Stimulated activated CD4-positive, alpha-beta T cell treated with anti-CD3 and anti-CD28 coated beads, TNF-alpha, amount 100 ng/mL, for 24 hours (primary cell): ENCODE results near the gene CIPC.

Source experiments
- DNase-seq, 3 experiments: peaks; one replicate each; pipeline ENCODE4 v3.0.0-alpha.2; 2020; ENCODE audit warnings: low read depth in 3 of 3

Gene CIPC

GRCh38 chr14:77103475-77103874 lies 5.4 kb downstream of the CIPC start:
- no peak for DNase-seq

GRCh38 chr14:77103951-77104350 lies 5.9 kb downstream of the CIPC start:
- DNase-seq = no peak

GRCh38 chr14:77104393-77104792 lies 6.3 kb downstream of the CIPC start:
- DNase-seq = no peak

GRCh38 chr14:77105145-77105939 lies 7.3 kb downstream of the CIPC start:
- DNase-seq = no peak

- DNase-seq = no peak
Observed at GRCh38 chr14:77106666-77107065, 8.6 kb downstream of the CIPC start.

GRCh38 chr14:77107228-77107627 lies 9.2 kb downstream of the CIPC start:
- no peak for DNase-seq

- no peak for DNase-seq
Observed at GRCh38 chr14:77108753-77109152, 10.7 kb downstream of the CIPC start.

GRCh38 chr14:77109656-77110055 lies 11.6 kb downstream of the CIPC start:
- no peak for DNase-seq

GRCh38 chr14:77110286-77110685 lies 12.2 kb downstream of the CIPC start:
- no peak for DNase-seq

GRCh38 chr14:77111021-77111420 lies 13.0 kb downstream of the CIPC start:
- DNase-seq = no peak

GRCh38 chr14:77113644-77114043 lies 15.6 kb downstream of the CIPC start:
- no peak for DNase-seq

GRCh38 chr14:77114609-77115008 lies 16.6 kb downstream of the CIPC start:
- no peak for DNase-seq

- no peak for DNase-seq
Observed at GRCh38 chr14:77116172-77116817, 18.2 kb downstream of the CIPC start.

- no peak for DNase-seq
Observed at GRCh38 chr14:77119851-77120250, 21.8 kb downstream of the CIPC start.

- DNase-seq = no peak
Observed at GRCh38 chr14:77120771-77121743, 23.0 kb downstream of the CIPC start.

- no peak for DNase-seq
Observed at GRCh38 chr14:77122526-77123125, 24.6 kb downstream of the CIPC start.

GRCh38 chr14:77123381-77124325 lies 25.6 kb downstream of the CIPC start:
- DNase-seq = no peak

- peak; percentile 19 to 46 (median 21) for DNase-seq
Observed at GRCh38 chr14:77124345-77125280, 26.6 kb downstream of the CIPC start.

GRCh38 chr14:77125281-77125801 lies 27.3 kb downstream of the CIPC start:
- DNase-seq = no peak
